Astrocyte (in vitro differentiated cells and primary cell): ENCODE data around the gene DNAJC11. TPM values are rescaled to one million over a fixed set of nuclear protein-coding genes. Genes with fewer than 3 reads are reported as not detected.
A peak's percentile ranks its signal among the peaks of the same experiment; 100 is the strongest.
"Not testable (repeated sequence)": the region's sequence is repeated elsewhere in the genome, so short reads cannot be mapped to it uniquely, and the experiment has no call there.

Source experiments
- DNase-seq: peaks from one replicate; pipeline ENCODE4 v3.0.0-alpha.2; 2010; ENCODE audit warnings: low read depth
- FAIRE-seq: peaks from 2 replicates; lab custom pipeline; 2011; peaks lifted over from hg19 to GRCh38; lab: Jason Lieb, UNC
- H2AFZ ChIP-seq: 2 replicates; pipeline ENCODE4 v1.6.0; 2012; ENCODE audit warnings: low read depth, low read length, inconsistent platforms
- H3K27ac ChIP-seq: 2 replicates; pipeline ENCODE4 v1.5.1; 2011; ENCODE audit warnings: low read depth, low read length, inconsistent platforms
- H3K27me3 ChIP-seq: 2 replicates; pipeline ENCODE4 v1.6.0; 2011; ENCODE audit warnings: low read length, inconsistent platforms; ENCODE audit not compliant: insufficient read depth
- H3K36me3 ChIP-seq: 2 replicates; pipeline ENCODE4 v1.5.1; 2011; ENCODE audit warnings: low read length, inconsistent platforms; ENCODE audit not compliant: insufficient read depth
- H3K4me1 ChIP-seq: 2 replicates; pipeline ENCODE4 v1.5.1; 2011; ENCODE audit warnings: low read length, inconsistent platforms; ENCODE audit not compliant: insufficient read depth
- H3K4me2 ChIP-seq: 2 replicates; pipeline ENCODE4 v1.6.0; 2012; ENCODE audit warnings: low read length, inconsistent platforms
- H3K4me3 ChIP-seq: 2 replicates; pipeline ENCODE4 v1.5.1; 2011; ENCODE audit warnings: low read depth, mild to moderate bottlenecking, low read length, inconsistent platforms; ENCODE audit not compliant: insufficient read depth
- H3K79me2 ChIP-seq: 2 replicates; pipeline ENCODE4 v1.6.0; 2012; ENCODE audit warnings: mild to moderate bottlenecking, low read length, inconsistent platforms; ENCODE audit not compliant: insufficient read depth
- H3K9ac ChIP-seq: 2 replicates; pipeline ENCODE4 v1.6.0; 2012; ENCODE audit warnings: mild to moderate bottlenecking, low read length, inconsistent platforms
- H3K9me3 ChIP-seq: 2 replicates; pipeline ENCODE4 v1.5.1; 2012; ENCODE audit warnings: low read depth, mild to moderate bottlenecking, low read length, inconsistent platforms; ENCODE audit not compliant: insufficient read depth
- H4K20me1 ChIP-seq: 2 replicates; pipeline ENCODE4 v1.6.0; 2012; ENCODE audit warnings: low read length, inconsistent platforms; ENCODE audit not compliant: insufficient read depth
- H3K27ac Mint-ChIP-seq: one replicate; pipeline ENCODE4 v1.8.0; 2021; ENCODE audit warnings: mild to moderate bottlenecking, mixed read lengths; ENCODE audit not compliant: unreplicated experiment
- H3K27me3 Mint-ChIP-seq: one replicate; pipeline ENCODE4 v1.8.0; 2021; ENCODE audit warnings: low read depth, mixed read lengths; ENCODE audit not compliant: unreplicated experiment
- H3K36me3 Mint-ChIP-seq: one replicate; pipeline ENCODE4 v1.8.0; 2021; ENCODE audit warnings: low read depth, mixed read lengths; ENCODE audit not compliant: unreplicated experiment
- H3K4me1 Mint-ChIP-seq: one replicate; pipeline ENCODE4 v1.8.0; 2021; ENCODE audit warnings: low read depth, mixed read lengths; ENCODE audit not compliant: unreplicated experiment
- H3K4me3 Mint-ChIP-seq: one replicate; pipeline ENCODE4 v1.8.0; 2021; ENCODE audit warnings: mild to moderate bottlenecking, moderate library complexity, mixed read lengths; ENCODE audit not compliant: unreplicated experiment
- H3K9me3 Mint-ChIP-seq: one replicate; pipeline ENCODE4 v1.8.0; 2021; ENCODE audit warnings: mild to moderate bottlenecking, mixed read lengths; ENCODE audit not compliant: unreplicated experiment
- CTCF ChIP-seq: IDR thresholded peaks from 2 replicates; pipeline ENCODE4 v1.5.1; 2011; ENCODE audit warnings: low read depth, mild to moderate bottlenecking, inconsistent platforms, low read length, moderate library complexity; ENCODE audit not compliant: insufficient read depth
- EZH2 ChIP-seq: IDR thresholded peaks from 2 replicates; pipeline ENCODE4 v1.6.1; 2012; ENCODE audit warnings: mild to moderate bottlenecking, low read length, inconsistent platforms; ENCODE audit not compliant: insufficient read depth
- total RNA-seq: library from RNA; stranded (reverse); gene quantifications from 2 replicates; pipeline ENCODE4 v1.2.1, GENCODE V29; 2021

Gene DNAJC11
- total RNA-seq, 1 donor from 2014 or later, result 63.9 TPM

DNA sequence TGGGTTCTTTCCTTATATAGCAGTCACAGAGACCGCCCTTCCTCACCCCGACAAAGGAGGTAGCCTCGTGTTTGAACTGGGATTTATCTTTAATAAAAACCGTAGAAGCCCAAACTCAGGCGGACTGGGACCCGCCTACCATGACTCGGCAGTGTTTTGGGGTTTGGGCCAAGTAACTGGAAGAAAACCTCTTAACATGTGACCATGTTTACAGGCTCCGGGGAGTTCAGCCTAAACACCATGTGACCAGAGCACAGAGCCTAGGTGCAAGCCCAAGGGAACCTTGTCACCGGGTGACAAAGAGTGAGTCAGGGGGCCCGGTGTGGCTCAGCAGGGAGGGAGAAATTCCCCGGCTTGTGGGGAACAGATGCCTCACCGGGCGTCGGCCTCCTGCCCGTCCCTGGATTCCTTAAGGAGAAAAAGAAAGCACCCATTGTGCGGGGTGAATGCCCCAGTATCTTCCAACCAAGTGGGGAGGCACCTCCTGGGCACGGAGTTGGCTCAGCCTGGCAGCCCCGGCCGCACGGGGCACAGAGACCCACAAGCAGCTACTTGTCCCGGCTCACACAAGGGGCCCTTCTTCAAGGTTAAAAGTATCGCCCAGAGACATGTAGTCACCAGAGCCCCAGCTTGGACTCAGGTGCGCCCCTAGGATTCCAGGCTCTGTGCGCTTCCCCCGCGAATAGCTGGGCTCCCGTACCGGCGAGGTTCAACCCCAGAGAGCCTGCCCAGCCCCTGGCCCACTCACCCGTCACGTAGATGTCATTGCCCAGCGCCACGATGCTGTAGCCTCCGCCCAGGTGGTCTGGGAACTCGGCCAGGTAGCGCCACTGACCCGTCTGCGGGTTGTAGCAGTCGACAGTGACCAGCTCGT, 100.3 kb downstream of the DNAJC11 start:
- H3K27me3 Mint-ChIP-seq, result no peaks in the 10 kb centered on the region
- H3K4me1 ChIP-seq, result peaks cover 39% of the 10 kb centered on the region
- peaks cover 16% of the 10 kb centered on the region for H3K4me1 Mint-ChIP-seq
- peak overlapping the region; percentile 77 for H3K4me3 ChIP-seq
- H3K27ac ChIP-seq, result peak overlapping the region; percentile 95
- H3K4me2 ChIP-seq, result peak overlapping the region; percentile 94
- no peak overlapping the region for H2AFZ ChIP-seq
- DNase-seq (peak; percentile 88), FAIRE-seq (no peak)
- TF ChIP-seq EZH2, result no peak
- no peak for TF ChIP-seq CTCF
- H3K27ac Mint-ChIP-seq, result peak overlapping the region; percentile 93
- peak overlapping the region; percentile 98 for H3K4me3 Mint-ChIP-seq
- peaks cover 6% of the 10 kb centered on the region for H3K36me3 ChIP-seq
- no peaks in the 10 kb centered on the region for H3K9me3 Mint-ChIP-seq
- H3K9me3 ChIP-seq, result no peaks in the 10 kb centered on the region
- H4K20me1 ChIP-seq, result peaks cover 55% of the 10 kb centered on the region
- peaks cover 59% of the 10 kb centered on the region for H3K79me2 ChIP-seq
- no peaks in the 10 kb centered on the region for H3K27me3 ChIP-seq
- peaks cover 10% of the 10 kb centered on the region for H3K36me3 Mint-ChIP-seq
- peak overlapping the region; percentile 90 for H3K9ac ChIP-seq

DNA sequence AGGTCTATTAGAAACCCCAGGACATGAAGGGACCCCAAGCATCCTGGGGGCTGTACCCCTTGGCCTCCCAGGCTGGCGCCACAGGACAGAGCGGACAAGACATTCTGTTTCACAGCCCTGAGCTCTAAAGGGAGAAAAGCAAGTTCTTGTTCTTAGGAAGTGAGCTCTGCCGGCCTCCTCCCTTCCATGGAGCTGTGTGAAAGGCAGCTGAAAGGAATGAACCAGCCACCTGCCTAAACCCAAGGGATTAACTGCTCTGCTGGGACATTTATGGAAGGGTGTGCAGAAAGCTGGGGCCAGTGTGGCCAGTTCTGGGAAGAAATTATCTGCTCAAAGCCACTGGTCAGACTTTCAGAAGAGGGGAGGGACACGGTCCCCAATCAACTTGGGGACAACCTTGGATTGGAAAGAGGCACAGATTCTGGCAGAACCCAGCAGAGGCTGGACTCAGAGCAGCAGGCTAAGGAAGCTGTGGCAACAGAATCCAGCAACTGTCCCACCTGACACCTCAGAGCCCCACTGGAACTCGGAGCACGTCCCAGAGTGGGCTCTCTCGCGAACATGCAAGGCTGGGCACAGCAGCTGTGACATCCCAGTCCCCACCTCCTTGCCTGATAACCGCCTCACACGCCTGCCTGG, 101.1 kb downstream of the DNAJC11 start:
- Mint-ChIP-seq H3K27me3 (no peaks in the 10 kb centered on the region), H3K4me1 (peaks cover 17% of the 10 kb centered on the region), H3K36me3 (peaks cover 12% of the 10 kb centered on the region), H3K9me3 (no peaks in the 10 kb centered on the region), H3K4me3 (peak overlapping the region; percentile 98), H3K27ac (peak overlapping the region; percentile 93)
- Histone ChIP-seq H3K4me1 (peaks cover 39% of the 10 kb centered on the region), H3K4me3 (peak overlapping the region; percentile 77), H3K27ac (peak overlapping the region; percentile 95), H3K36me3 (peaks cover 13% of the 10 kb centered on the region), H3K9me3 (no peaks in the 10 kb centered on the region), H3K27me3 (no peaks in the 10 kb centered on the region), H3K4me2 (peak overlapping the region; percentile 94), H3K79me2 (peaks cover 67% of the 10 kb centered on the region), H4K20me1 (peaks cover 63% of the 10 kb centered on the region), H3K9ac (peak overlapping the region; percentile 90), H2AFZ (no peak overlapping the region)
- FAIRE-seq, result no peak
- no peak for DNase-seq
- TF ChIP-seq EZH2 (no peak), CTCF (no peak)

DNA sequence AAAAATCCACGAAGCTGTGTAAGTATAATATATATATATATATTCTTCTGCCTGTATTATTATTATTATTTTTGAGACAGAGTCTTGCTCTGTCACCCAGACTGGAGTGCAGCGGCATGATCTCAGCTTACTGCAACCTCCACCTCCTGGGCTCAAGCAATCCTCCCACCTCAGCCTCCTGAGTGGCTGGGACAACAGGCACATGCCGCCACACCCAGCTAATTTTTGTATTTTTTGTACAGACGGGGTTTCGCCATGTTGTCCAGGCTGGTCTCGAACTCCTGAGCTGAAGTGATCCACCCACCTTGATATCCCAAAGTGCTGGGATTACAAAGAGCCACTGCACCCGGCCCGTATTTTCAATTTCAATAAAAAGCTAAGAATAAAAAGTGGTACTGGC, 101.6 kb downstream of the DNAJC11 start:
- peaks cover 13% of the 10 kb centered on the region for H3K36me3 Mint-ChIP-seq
- H3K4me3 Mint-ChIP-seq, result peak overlapping the region; percentile 98
- Histone ChIP-seq H3K9ac (peak overlapping the region; percentile 90), H3K27ac (peak overlapping the region; percentile 95), H3K4me1 (peaks cover 36% of the 10 kb centered on the region), H3K4me3 (peak overlapping the region; percentile 77), H3K36me3 (peaks cover 18% of the 10 kb centered on the region), H3K4me2 (peak overlapping the region; percentile 94), H4K20me1 (peaks cover 68% of the 10 kb centered on the region), H3K79me2 (peaks cover 72% of the 10 kb centered on the region)
- H3K27ac Mint-ChIP-seq, result peak overlapping the region; percentile 93
- FAIRE-seq, DNase-seq, H3K9me3 ChIP-seq, H3K9me3 Mint-ChIP-seq, H3K27me3 ChIP-seq, H2AFZ ChIP-seq, H3K27me3 Mint-ChIP-seq: not testable (repeated sequence)
- peaks cover 17% of the 10 kb centered on the region for H3K4me1 Mint-ChIP-seq
